Ovary (tissue), 9 donors: ENCODE results near the gene ADGRF1. TPM values are rescaled to one million over a fixed set of nuclear protein-coding genes. Genes with fewer than 3 reads are reported as not detected.
"Not testable (repeated sequence)": the region's sequence is repeated elsewhere in the genome, so short reads cannot be mapped to it uniquely, and the experiment has no call there.

Experiments
- DNase-seq, 5 donors: peaks; one replicate each; pipeline ENCODE4 v3.0.0-alpha.2; 2019 to 2020
- H3K27ac ChIP-seq, 2 donors: fragments of 200-600 bp; one replicate each; pipeline versions ENCODE4 v1.5.1 to v1.8.0; 2019 to 2022
- H3K27me3 ChIP-seq: fragments of 200-600 bp; one replicate; pipeline ENCODE4 v1.8.0; 2022
- H3K36me3 ChIP-seq: fragments of 200-600 bp; sonication (generic); one replicate; pipeline ENCODE4 v1.5.1; 2019
- H3K4me1 ChIP-seq: one replicate; pipeline ENCODE4 v1.8.1; 2013; ENCODE audit warnings: mild to moderate bottlenecking, moderate library complexity; ENCODE audit not compliant: insufficient read depth
- H3K4me3 ChIP-seq: fragments of 200-600 bp; sonication (generic); one replicate; pipeline ENCODE4 v1.5.1; 2017
- H3K9me3 ChIP-seq, 2 donors: fragments of 200-600 bp in 1 of 2; sonication (generic) in 1 of 2; one replicate each; pipeline versions ENCODE4 v1.5.1 to v1.8.1; 2013 to 2019; ENCODE audit warnings: mild to moderate bottlenecking in 1 of 2, moderate library complexity in 1 of 2
- CTCF ChIP-seq, 3 donors: fragments of 450-650 bp in 2 of 3; fragments of 200-600 bp in 1 of 3; IDR thresholded peaks; one replicate each; pipeline versions ENCODE4 v1.5.1 to v1.8.0; 2016 to 2022; ENCODE audit warnings: antibody characterized with exemption in 3 of 3, mild to moderate bottlenecking in 1 of 3
- EP300 ChIP-seq: sonication (generic); formaldehyde crosslinking; IDR thresholded peaks from one replicate; pipeline ENCODE4 v1.6.1; 2017; ENCODE audit warnings: antibody characterized with exemption
- POLR2A ChIP-seq: fragments of 450-650 bp; IDR thresholded peaks from one replicate; pipeline ENCODE4 v1.6.1; 2017; ENCODE audit warnings: antibody characterized with exemption, mild to moderate bottlenecking, moderate library complexity
- WGBS, 3 donors: extraction: QIAGEN DNeasy Blood & Tissue Kit in 1 of 3; methylation state at CpG; one replicate each; pipeline versions ENCODE4 v1.1.5 to v1.1.7; 2013 to 2017; 5-methylcytosine and 5-hydroxymethylcytosine counted together
- intact Hi-C, 4 donors: fragments of 100-400 bp; cut with DNase I; formaldehyde crosslinking; loops; one replicate each; pipeline versions ENCODE4 v1.11.0 to v1.15.1; 2022 to 2023
- polyA plus RNA-seq, 2 donors: library from polyadenylated mRNA; stranded (reverse); fragments of 200-250 nt in 1 of 2; fragments of 350-450 nt in 1 of 2; fragmentation: Illumina TruSeq in 1 of 2; extraction: RNeasy Lipid Tissue Mini Kit (QIAGEN cat#74804) in 1 of 2; gene quantifications; one replicate each; pipeline ENCODE4 v1.2.3, GENCODE V29; 2013 to 2014
- total RNA-seq, 7 donors: library from RNA; depleted of rRNA in 2 of 7; stranded (reverse); fragments of >200 nt in 2 of 7; fragmentation: NEBNext Ultra II Directional in 3 of 7; extraction: Animal tissue kit (Norgen Biotek cat#: 25700) in 3 of 7; gene quantifications; one replicate each; pipeline versions ENCODE4 v1.1.0 to v1.2.4, GENCODE V29; 2016 to 2023
- donor health status: DM: no; HTN: no; CAD: no; lungs with moderate emphysema.
- donor health status: DM: no; HTN: no; CAD: no.
- donor health status: Bipolar disorder and iron deficiency.
- donor health status: DM: yes; HTN: yes; CAD: no.
- donor health status: DM: no; HTN: no; CAD: no.
- donor health status: DM: yes; HTN: yes; CAD: no.

Gene ADGRF1
- total and polyA plus RNA-seq, 9 donors: 0.11 to 1.2 (median 0.24) TPM; not detected in 6

DNA sequence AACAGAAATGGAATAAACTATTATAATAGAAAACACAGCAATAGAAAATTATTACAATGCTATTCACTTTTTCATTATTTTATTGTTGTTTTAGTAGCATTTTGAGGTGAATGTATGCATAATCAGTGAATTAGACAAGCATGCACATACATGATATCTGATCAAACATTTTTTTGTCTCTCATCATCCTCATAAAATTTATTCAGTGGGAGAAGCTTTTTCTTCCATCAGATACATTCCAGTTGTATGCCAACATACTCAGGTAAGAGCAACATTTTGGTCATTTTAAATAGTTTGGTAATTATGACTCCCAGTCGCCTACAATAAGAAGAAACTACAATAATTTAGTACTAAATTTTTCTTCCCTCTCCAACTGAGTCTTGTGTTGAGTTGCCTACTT, 44.5 kb downstream of the ADGRF1 start:
- no peaks in the 10 kb centered on the region for H3K36me3 ChIP-seq
- TF ChIP-seq EP300: no peak
- no peak for TF ChIP-seq CTCF (IDR thresholded peaks at IDR 0.05)
- TF ChIP-seq POLR2A: no peak
- 86 to 91% (median 87%) methylated on average over 1 of the region's 1 CpG for WGBS, 3 donors
- no peak overlapping the region for H3K4me3 ChIP-seq
- H3K27me3 ChIP-seq: no peaks in the 10 kb centered on the region
- intact Hi-C loops: no loop called here
- H3K27ac ChIP-seq: no peak overlapping the region
- H3K9me3 ChIP-seq: no peaks in the 10 kb centered on the region
- no peak for DNase-seq
- no peaks in the 10 kb centered on the region for H3K4me1 ChIP-seq

- 47 to 85% (median 62%) methylated on average over 1 of the region's 1 CpG for WGBS, 3 donors
- no peaks in the 10 kb centered on the region for H3K36me3 ChIP-seq
- no peak overlapping the region for H3K27ac ChIP-seq
- no peaks in the 10 kb centered on the region for H3K4me1 ChIP-seq
- H3K27me3 ChIP-seq: no peaks in the 10 kb centered on the region
- no peak for DNase-seq
- no peak for TF ChIP-seq EP300
- no peak for TF ChIP-seq CTCF (IDR thresholded peaks at IDR 0.05)
- TF ChIP-seq POLR2A: no peak
- no peaks in the 10 kb centered on the region for H3K9me3 ChIP-seq
- H3K4me3 ChIP-seq: no peak overlapping the region
- intact Hi-C loops: no loop called here
These were observed 45.1 kb downstream of the ADGRF1 start for GRCh38 chr6:46996860-46997641.

DNA sequence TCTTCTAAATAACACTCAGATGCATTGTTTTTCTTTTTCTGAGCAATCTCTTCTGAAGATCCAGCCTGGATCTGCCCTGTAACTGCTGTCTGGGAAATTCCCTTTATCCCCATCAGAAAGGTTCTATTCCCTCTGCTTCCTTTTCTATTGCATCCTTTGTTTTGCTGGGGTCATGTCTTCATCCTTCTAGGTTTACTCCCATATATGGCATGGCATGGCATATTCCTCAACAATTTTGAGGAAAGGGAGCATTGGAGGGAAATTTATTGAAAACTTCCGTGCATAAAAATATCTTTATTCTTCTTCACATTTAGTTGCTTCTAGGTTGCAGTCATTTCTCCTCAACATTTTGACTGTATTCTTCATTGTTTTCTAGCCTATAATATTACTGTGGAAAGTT, 47.2 kb downstream of the ADGRF1 start:
- no peak for DNase-seq
- Histone ChIP-seq H3K9me3 (no peaks in the 10 kb centered on the region), H3K4me1 (no peaks in the 10 kb centered on the region), H3K4me3 (no peak overlapping the region), H3K27ac (no peak overlapping the region), H3K36me3 (no peaks in the 10 kb centered on the region), H3K27me3 (no peaks in the 10 kb centered on the region)
- intact Hi-C loops: no loop called here
- 36 to 89% (median 46%) methylated on average over 1 of the region's 1 CpG for WGBS, 3 donors
- no peak for TF ChIP-seq CTCF (IDR thresholded peaks at IDR 0.05)
- TF ChIP-seq POLR2A: no peak
- TF ChIP-seq EP300: no peak

- intact Hi-C loops: no loop called here
- WGBS, 3 donors: 89 to 94% (median 93%) methylated on average over 3 of the region's 3 CpGs
These were observed 48.3 kb downstream of the ADGRF1 start for GRCh38 chr6:46993846-46994245.

DNA sequence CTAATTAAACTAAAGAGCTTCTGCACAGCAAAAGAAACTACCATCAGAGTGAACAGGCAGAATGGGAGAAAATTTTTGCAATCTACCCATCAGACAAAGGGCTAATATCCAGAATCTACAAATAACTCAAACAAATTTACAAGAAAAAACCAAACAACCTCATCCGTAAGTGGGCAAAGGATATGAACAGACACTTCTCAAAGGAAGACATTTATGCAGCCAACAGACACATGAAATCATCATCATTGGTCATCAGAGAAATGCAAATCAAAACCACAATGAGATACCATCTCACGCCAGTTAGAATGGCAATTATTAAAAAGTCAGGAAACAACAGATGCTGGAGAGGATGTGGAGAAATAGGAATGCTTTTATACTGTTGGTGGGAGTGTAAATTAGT, 49.7 kb downstream of the ADGRF1 start:
- 88 to 91% (median 91%) methylated on average over 2 of the region's 2 CpGs for WGBS, 3 donors
- H3K27ac ChIP-seq, H3K4me1 ChIP-seq, H3K36me3 ChIP-seq, H3K4me3 ChIP-seq, DNase-seq, H3K27me3 ChIP-seq, H3K9me3 ChIP-seq, intact Hi-C loops: not testable (repeated sequence)

More at GRCh38 chr6:46993846-46994245, 48.3 kb downstream of the ADGRF1 start:
- DNase-seq: no peak
- Histone ChIP-seq H3K4me3 (no peak overlapping the region), H3K27ac (no peak overlapping the region), H3K9me3 (no peaks in the 10 kb centered on the region), H3K4me1 (no peaks in the 10 kb centered on the region), H3K36me3 (no peaks in the 10 kb centered on the region), H3K27me3 (no peaks in the 10 kb centered on the region)
- TF ChIP-seq EP300 (no peak), POLR2A (no peak), CTCF (IDR thresholded peaks at IDR 0.05) (no peak)
